Ovary (tissue), 9 donors: ENCODE measurements around the gene HSF4. TPM values are rescaled to one million over a fixed set of nuclear protein-coding genes. Genes with fewer than 3 reads are reported as not detected.

ENCODE experiments used
- DNase-seq, 5 donors: peaks; one replicate each; pipeline ENCODE4 v3.0.0-alpha.2; 2019 to 2020
- H3K27ac ChIP-seq, 2 donors: fragments of 200-600 bp; one replicate each; pipeline versions ENCODE4 v1.5.1 to v1.8.0; 2019 to 2022
- H3K27me3 ChIP-seq: fragments of 200-600 bp; one replicate; pipeline ENCODE4 v1.8.0; 2022
- H3K36me3 ChIP-seq: fragments of 200-600 bp; sonication (generic); one replicate; pipeline ENCODE4 v1.5.1; 2019
- H3K4me1 ChIP-seq: one replicate; pipeline ENCODE4 v1.8.1; 2013; ENCODE audit warnings: mild to moderate bottlenecking, moderate library complexity; ENCODE audit not compliant: insufficient read depth
- H3K4me3 ChIP-seq: fragments of 200-600 bp; sonication (generic); one replicate; pipeline ENCODE4 v1.5.1; 2017
- H3K9me3 ChIP-seq, 2 donors: fragments of 200-600 bp in 1 of 2; sonication (generic) in 1 of 2; one replicate each; pipeline versions ENCODE4 v1.5.1 to v1.8.1; 2013 to 2019; ENCODE audit warnings: mild to moderate bottlenecking in 1 of 2, moderate library complexity in 1 of 2
- EP300 ChIP-seq: sonication (generic); formaldehyde crosslinking; IDR thresholded peaks from one replicate; pipeline ENCODE4 v1.6.1; 2017; ENCODE audit warnings: antibody characterized with exemption
- POLR2A ChIP-seq: fragments of 450-650 bp; IDR thresholded peaks from one replicate; pipeline ENCODE4 v1.6.1; 2017; ENCODE audit warnings: antibody characterized with exemption, mild to moderate bottlenecking, moderate library complexity
- WGBS, 3 donors: extraction: QIAGEN DNeasy Blood & Tissue Kit in 1 of 3; methylation state at CpG; one replicate each; pipeline versions ENCODE4 v1.1.5 to v1.1.7; 2013 to 2017; 5-methylcytosine and 5-hydroxymethylcytosine counted together
- intact Hi-C, 4 donors: fragments of 100-400 bp; cut with DNase I; formaldehyde crosslinking; loops; one replicate each; pipeline versions ENCODE4 v1.11.0 to v1.15.1; 2022 to 2023
- polyA plus RNA-seq, 2 donors: library from polyadenylated mRNA; stranded (reverse); fragments of 200-250 nt in 1 of 2; fragments of 350-450 nt in 1 of 2; fragmentation: Illumina TruSeq in 1 of 2; extraction: RNeasy Lipid Tissue Mini Kit (QIAGEN cat#74804) in 1 of 2; gene quantifications; one replicate each; pipeline ENCODE4 v1.2.3, GENCODE V29; 2013 to 2014
- total RNA-seq, 7 donors: library from RNA; depleted of rRNA in 2 of 7; stranded (reverse); fragments of >200 nt in 2 of 7; fragmentation: NEBNext Ultra II Directional in 3 of 7; extraction: Animal tissue kit (Norgen Biotek cat#: 25700) in 3 of 7; gene quantifications; one replicate each; pipeline versions ENCODE4 v1.1.0 to v1.2.4, GENCODE V29; 2016 to 2023
- TF ChIP-seq, protein P1 (sequence below), 3 donors: fragments of 450-650 bp in 2 of 3; fragments of 200-600 bp in 1 of 3; IDR thresholded peaks; one replicate each; pipeline versions ENCODE4 v1.5.1 to v1.8.0; 2016 to 2022; ENCODE audit warnings: antibody characterized with exemption in 3 of 3, mild to moderate bottlenecking in 1 of 3
- donor health status: DM: no; HTN: no; CAD: no; lungs with moderate emphysema.
- donor health status: DM: no; HTN: no; CAD: no.
- donor health status: Bipolar disorder and iron deficiency.
- donor health status: DM: yes; HTN: yes; CAD: no.
- donor health status: DM: no; HTN: no; CAD: no.
- donor health status: DM: yes; HTN: yes; CAD: no.

Gene HSF4
- total and polyA plus RNA-seq, 9 donors, result 9.9 to 115 (median 69.6) TPM

DNA sequence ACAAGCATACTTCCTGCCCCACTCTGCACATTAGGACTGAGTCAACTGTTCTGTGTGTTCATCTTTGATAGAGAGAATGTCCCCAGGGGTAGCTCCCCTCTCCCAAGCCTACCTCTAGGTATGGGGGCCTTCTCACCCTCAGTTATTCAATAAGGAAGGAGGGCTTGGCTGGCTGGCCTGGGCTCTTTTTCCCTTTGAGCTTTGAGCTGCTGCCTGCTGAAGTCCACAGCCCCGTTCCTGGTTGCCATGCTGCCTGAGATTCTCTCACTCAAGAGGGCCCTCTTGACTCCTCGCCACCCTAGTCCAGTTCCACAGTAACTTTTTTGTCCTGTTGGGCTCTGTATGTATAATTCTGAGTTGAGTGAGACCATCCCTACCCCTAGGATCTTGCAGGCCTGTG, 18.8 kb upstream of the HSF4 start:
- H3K27ac ChIP-seq, result no peak overlapping the region
- 76 to 85% (median 82%) methylated on average over 2 of the region's 2 CpGs for WGBS, 3 donors
- DNase-seq, result no peak

DNA sequence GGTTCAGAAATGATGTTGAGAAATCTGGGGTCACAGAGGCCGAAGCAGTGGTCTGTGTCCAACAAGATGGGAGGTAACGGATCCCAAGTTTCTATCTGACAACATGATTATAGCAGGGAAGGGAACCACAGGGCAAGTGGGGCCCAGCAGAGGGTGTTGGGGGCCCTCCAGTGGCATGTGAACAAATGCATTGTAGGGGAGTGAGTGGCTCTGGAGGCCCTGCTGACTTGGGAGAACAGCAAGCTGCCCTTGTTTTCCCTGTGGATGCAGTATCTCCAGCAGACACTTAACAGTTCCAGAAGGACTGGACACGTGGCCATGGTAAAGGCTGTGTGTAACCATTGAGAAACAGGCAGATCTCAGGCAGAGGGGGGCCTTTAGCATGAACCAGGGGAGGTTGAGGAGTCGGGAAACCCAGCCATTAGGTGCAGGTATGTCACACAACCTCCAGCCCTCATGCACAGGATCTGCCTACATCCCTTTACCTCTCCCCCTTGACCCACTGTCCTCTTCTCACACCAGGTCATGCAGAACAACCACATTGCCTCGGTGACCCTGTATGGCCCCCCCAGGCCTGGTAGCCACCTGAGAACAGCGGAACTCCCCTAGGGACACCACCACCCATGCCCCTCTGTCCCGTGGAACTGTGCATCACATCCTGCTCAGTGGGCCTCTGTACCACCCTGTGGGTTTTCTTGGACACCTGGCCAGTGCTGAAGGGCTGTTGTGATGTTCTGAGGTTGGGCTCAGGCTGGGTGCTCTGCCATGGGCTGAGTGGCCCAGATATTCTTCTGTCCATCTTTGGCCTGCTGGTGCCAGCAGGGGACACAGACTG, 17.8 kb upstream of the HSF4 start:
- DNase-seq, result no peak
- WGBS, 3 donors, result 69 to 73% (median 72%) methylated on average over 7 of the region's 7 CpGs
- Histone ChIP-seq H3K27ac (no peak overlapping the region), H3K4me3 (no peak overlapping the region), H3K4me1 (no peaks in the 10 kb centered on the region), H3K27me3 (no peaks in the 10 kb centered on the region), H3K9me3 (no peaks in the 10 kb centered on the region), H3K36me3 (peaks cover 2% of the 10 kb centered on the region)
- TF ChIP-seq EP300, result no peak
- TF ChIP-seq, protein P1, sequence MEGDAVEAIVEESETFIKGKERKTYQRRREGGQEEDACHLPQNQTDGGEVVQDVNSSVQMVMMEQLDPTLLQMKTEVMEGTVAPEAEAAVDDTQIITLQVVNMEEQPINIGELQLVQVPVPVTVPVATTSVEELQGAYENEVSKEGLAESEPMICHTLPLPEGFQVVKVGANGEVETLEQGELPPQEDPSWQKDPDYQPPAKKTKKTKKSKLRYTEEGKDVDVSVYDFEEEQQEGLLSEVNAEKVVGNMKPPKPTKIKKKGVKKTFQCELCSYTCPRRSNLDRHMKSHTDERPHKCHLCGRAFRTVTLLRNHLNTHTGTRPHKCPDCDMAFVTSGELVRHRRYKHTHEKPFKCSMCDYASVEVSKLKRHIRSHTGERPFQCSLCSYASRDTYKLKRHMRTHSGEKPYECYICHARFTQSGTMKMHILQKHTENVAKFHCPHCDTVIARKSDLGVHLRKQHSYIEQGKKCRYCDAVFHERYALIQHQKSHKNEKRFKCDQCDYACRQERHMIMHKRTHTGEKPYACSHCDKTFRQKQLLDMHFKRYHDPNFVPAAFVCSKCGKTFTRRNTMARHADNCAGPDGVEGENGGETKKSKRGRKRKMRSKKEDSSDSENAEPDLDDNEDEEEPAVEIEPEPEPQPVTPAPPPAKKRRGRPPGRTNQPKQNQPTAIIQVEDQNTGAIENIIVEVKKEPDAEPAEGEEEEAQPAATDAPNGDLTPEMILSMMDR (IDR thresholded peaks at IDR 0.05), result no peak
- no peak for TF ChIP-seq POLR2A
- intact Hi-C loops, result no loop called here

More for the DNA sequence above, 18.8 kb upstream of the HSF4 start:
- peaks cover 2% of the 10 kb centered on the region for H3K36me3 ChIP-seq
- no peaks in the 10 kb centered on the region for H3K9me3 ChIP-seq
- H3K4me3 ChIP-seq, result no peak overlapping the region
- intact Hi-C loops, result no loop called here
- H3K27me3 ChIP-seq, result no peaks in the 10 kb centered on the region
- H3K4me1 ChIP-seq, result no peaks in the 10 kb centered on the region
- no peak for TF ChIP-seq EP300
- no peak for TF ChIP-seq POLR2A
- TF ChIP-seq, protein P1 (IDR thresholded peaks at IDR 0.05), result no peak

DNA sequence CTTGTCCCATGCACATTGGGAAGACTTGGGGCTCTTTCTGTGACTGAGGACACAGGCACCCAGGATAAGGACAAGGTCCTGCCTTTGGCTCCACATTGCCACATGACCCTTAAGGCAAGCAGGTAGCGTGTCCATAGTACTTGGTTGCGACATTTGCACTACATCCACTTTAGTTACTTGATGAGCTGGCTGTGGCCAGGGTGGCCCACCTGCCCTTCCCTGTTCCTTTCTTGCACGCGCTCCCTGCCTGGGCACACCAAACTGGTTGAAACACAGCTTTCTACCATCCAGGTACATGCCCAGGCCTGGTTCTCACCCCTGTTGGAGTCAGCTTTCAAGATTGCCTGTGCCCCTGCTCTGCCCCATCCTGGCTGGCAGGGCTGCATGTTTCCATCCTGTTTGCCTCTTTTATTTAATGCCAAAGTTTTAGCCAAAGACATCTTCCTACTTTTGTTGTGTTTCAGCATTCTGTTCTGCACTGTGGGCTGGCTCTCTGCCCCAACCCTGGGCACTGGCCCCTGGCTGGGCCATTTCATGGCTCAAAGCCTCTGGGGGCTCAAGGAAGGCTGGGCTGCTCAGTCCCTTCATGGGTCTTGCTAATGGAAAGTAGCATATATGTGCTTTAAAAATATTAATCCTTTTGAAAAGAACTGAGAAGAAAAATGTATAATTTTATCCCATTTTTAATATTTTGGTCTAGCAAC, 17.0 kb upstream of the HSF4 start:
- Histone ChIP-seq H3K27me3 (no peaks in the 10 kb centered on the region), H3K36me3 (peaks cover 2% of the 10 kb centered on the region), H3K9me3 (no peaks in the 10 kb centered on the region), H3K4me1 (no peaks in the 10 kb centered on the region), H3K4me3 (no peak overlapping the region), H3K27ac (no peak overlapping the region)
- no peak for DNase-seq
- intact Hi-C loops, result no loop called here
- 89 to 98% (median 93%) methylated on average over 4 of the region's 4 CpGs for WGBS, 3 donors
- TF ChIP-seq EP300 (no peak), POLR2A (no peak)
- TF ChIP-seq, protein P1 (IDR thresholded peaks at IDR 0.05), result no peak

DNA sequence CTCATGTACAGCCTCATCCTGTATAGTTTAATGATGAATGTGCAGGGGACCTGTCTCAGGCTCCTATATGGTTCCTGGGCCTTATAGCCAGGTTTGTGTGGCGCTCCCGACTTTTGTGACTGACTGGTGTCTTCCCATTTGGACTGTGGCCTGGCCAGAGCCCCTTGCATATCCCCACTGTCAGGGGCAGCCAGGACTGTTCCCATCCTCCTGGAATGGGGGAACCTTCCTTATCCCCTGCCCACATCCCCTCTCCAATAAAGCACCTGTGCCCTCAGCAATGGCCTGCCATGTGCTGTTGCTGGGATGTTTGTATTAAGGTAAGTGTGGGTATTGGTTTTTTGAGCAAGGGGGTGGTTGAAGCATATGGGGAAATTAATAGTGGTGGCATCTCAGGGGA, 16.3 kb upstream of the HSF4 start:
- H3K4me3 ChIP-seq, result no peak overlapping the region
- H3K4me1 ChIP-seq, result no peaks in the 10 kb centered on the region
- no peak overlapping the region for H3K27ac ChIP-seq
- H3K9me3 ChIP-seq, result no peaks in the 10 kb centered on the region
- WGBS, 3 donors, result 77 to 85% (median 85%) methylated on average over 2 of the region's 2 CpGs
- no peak for TF ChIP-seq EP300
- TF ChIP-seq, protein P1 (IDR thresholded peaks at IDR 0.05), result no peak
- TF ChIP-seq POLR2A, result no peak
- H3K27me3 ChIP-seq, result no peaks in the 10 kb centered on the region
- no peaks in the 10 kb centered on the region for H3K36me3 ChIP-seq
- no peak for DNase-seq
- intact Hi-C loops, result no loop called here
